22Rv1 (cell line): Measurements from ENCODE around the gene COX4I1.

ENCODE experiments used
- ZFX ChIP-seq: fragments of 450-650 bp; IDR thresholded peaks from 2 replicates; pipeline ENCODE4 v1.6.1; 2017; ENCODE audit warnings: antibody characterized with exemption, borderline replicate concordance
- TF ChIP-seq, protein P1 (sequence below): fragments of 450-650 bp; IDR thresholded peaks from 2 replicates; pipeline ENCODE4 v1.5.1; 2017; ENCODE audit warnings: mild to moderate bottlenecking

DNA sequence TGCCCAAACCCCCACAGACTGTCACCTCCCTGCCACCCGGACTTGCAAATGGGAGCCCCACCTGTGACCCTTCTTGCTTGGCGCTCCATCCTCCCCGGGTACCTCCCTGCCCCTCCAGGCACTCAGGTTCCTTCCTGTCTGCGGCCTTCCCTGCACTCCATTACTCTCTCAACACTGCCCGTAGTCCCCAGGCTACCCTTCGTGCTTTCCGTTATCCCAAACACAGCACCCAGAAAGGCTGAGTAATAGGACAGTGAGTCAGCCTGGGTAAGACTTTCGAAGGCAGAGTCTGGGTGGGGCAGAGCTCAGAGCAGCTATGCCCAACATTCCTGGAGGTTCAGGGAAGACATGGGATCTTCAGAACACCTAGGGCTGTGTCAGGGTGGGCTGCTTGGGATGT is 32.0 kb upstream of the COX4I1 start:
- TF ChIP-seq, protein P1, sequence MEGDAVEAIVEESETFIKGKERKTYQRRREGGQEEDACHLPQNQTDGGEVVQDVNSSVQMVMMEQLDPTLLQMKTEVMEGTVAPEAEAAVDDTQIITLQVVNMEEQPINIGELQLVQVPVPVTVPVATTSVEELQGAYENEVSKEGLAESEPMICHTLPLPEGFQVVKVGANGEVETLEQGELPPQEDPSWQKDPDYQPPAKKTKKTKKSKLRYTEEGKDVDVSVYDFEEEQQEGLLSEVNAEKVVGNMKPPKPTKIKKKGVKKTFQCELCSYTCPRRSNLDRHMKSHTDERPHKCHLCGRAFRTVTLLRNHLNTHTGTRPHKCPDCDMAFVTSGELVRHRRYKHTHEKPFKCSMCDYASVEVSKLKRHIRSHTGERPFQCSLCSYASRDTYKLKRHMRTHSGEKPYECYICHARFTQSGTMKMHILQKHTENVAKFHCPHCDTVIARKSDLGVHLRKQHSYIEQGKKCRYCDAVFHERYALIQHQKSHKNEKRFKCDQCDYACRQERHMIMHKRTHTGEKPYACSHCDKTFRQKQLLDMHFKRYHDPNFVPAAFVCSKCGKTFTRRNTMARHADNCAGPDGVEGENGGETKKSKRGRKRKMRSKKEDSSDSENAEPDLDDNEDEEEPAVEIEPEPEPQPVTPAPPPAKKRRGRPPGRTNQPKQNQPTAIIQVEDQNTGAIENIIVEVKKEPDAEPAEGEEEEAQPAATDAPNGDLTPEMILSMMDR = no peak
- no peak for TF ChIP-seq ZFX
